Measurements from ENCODE around the gene PIK3C3.

DNA sequence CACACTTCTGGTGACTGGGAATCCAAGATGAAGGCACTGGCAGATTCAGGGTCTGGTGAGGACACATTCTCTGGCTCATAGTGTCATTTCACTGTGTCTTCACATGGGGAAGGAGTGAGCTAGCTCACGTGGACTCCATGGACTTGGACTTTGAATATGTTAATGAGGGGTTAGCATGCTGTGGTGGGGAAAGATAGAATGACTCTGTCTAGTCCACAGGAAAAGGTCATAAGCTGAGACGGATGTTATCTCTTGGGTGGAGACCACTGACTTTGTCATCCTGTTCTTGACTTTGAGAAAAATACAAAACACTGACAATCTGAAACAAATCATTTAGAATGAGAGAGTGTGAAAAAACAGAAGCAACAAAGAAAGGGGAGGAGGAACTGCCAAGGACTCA, 145.9 kb downstream of the PIK3C3 start:
- TF ChIP-seq HDAC6 (IDR thresholded peaks at IDR 0.05; ENCODE audit: low read depth, low read length) (no peak), CEBPB (IDR thresholded peaks at IDR 0.05; ENCODE audit: low read depth, low read length) (no peak), CTCF (IDR thresholded peaks at IDR 0.05; ENCODE audit: control extremely low read depth in 1 of 3, insufficient read depth in 1 of 3, low read depth in 1 of 3, low read length in 3 of 3) (no peak), EZH2 (IDR thresholded peaks at IDR 0.05; ENCODE audit: low read depth, low read length, severe bottlenecking) (no peak)
